ENCODE measurements around the gene DHX15. TPM values are rescaled to one million over a fixed set of nuclear protein-coding genes. Genes with fewer than 3 reads are reported as not detected.

DHX15 gene
- total and polyA plus RNA-seq, 2 of the 8 experiments (the other 6 are each of a cell fraction or from before 2014, with no cell fraction given), result 126 to 286 TPM

DNA sequence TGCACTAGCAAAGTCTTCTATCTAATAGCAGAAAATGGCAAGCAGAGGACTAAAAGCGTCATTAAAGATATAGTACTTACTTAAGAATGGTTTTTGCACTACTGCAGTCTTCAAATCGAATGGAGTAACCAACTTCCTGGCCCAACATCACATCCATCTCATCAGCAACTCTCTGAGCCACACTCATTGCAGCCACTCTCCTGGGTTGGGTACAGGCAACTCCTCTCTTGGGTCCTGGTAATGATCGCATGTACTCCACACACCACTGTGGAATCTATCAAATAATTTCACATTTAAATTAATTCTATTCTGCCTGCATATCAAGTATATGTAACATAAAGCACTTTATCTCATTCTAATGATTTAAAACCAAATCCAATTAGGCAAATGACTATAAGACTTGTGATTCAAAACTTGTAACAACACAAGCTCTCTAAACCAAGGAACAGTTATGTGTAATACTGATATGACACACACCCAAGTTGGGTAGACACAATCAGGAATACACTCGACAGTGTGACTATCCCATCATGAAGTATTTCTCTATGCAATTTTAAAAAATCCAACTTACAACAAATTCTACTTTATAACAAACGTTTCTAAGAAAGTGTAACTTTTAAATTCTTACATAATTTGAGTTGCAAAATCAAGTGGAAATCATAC lies 13.6 kb downstream of the DHX15 start:
- WGBS, 2 experiments (ENCODE audit: extremely low coverage in 1 of 2, insufficient coverage in 1 of 2, insufficient read length in 1 of 2, insufficient replicate concordance in 2 of 2, low coverage in 1 of 2, low lambda C conversion rate in 2 of 2, missing lambda C conversion rate in 1 of 2), result 83 to 100% methylated on average over 1 to 5 of the region's 5 CpGs
- TF ChIP-seq MAFK (IDR thresholded peaks at IDR 0.05; ENCODE audit: low read depth, low read length) (no peak), SP4 (IDR thresholded peaks at IDR 0.05; ENCODE audit: low read length) (no peak), BRCA1 (IDR thresholded peaks at IDR 0.05; ENCODE audit: low read depth, low read length) (no peak)
- Histone ChIP-seq H3K9ac (replicated peaks in 1 of 4; ENCODE audit: extremely low read depth in 1 of 4, low read depth in 3 of 4, low read length in 3 of 4) (no peak overlapping the region), H2BK12ac (ENCODE audit: low read depth, low read length) (no peak overlapping the region), H2BK15ac (ENCODE audit: low read length) (no peak overlapping the region), H3K27ac (ENCODE audit: low read depth, low read length) (no peak overlapping the region), H3K23ac (ENCODE audit: insufficient read length) (no peak overlapping the region), H3K4me1 (replicated peaks in 1 of 4; ENCODE audit: control insufficient read depth in 3 of 4, insufficient read depth in 4 of 4, low read length in 3 of 4) (peaks cover 0 to 7% (median under 1%) of the 10 kb centered on the region in 4 experiments; a peak in 2 of 7 replicates), H4K8ac (ENCODE audit: extremely low read depth, insufficient read depth, low read length) (no peak overlapping the region), H2AK5ac (ENCODE audit: low read depth, low read length) (no peak overlapping the region), H2BK5ac (ENCODE audit: low read depth, low read length) (no peak overlapping the region), H4K5ac (ENCODE audit: insufficient read length, low read depth, low read length) (no peak overlapping the region), H3K4ac (replicated peaks; ENCODE audit: insufficient read length, low read depth, low read length) (no peak overlapping the region), H3K27me3 (replicated peaks in 1 of 4; ENCODE audit: control insufficient read depth in 3 of 4, extremely low read depth in 1 of 4, insufficient read depth in 3 of 4, low read length in 3 of 4) (no peaks in the 10 kb centered on the region), H3K23me2 (ENCODE audit: low read depth, low read length) (no peaks in the 10 kb centered on the region), H3K56ac (replicated peaks; ENCODE audit: insufficient read length, low read depth, low read length) (no peak overlapping the region), H3K4me3 (ENCODE audit: extremely low read depth in 1 of 4, insufficient read depth in 2 of 4, low read depth in 3 of 4, low read length in 4 of 4) (no peak overlapping the region), H3K36me3 (ENCODE audit: control insufficient read depth in 2 of 4, insufficient read depth in 4 of 4, low read length in 3 of 4) (peaks cover 8 to 90% (median 30%) of the 10 kb centered on the region in 4 experiments), H3K18ac (ENCODE audit: extremely low read depth, low read length) (no peak overlapping the region), H4K20me1 (replicated peaks in 1 of 2; ENCODE audit: control insufficient read depth in 1 of 2, insufficient read depth in 2 of 2, low read length in 2 of 2) (peaks cover 25 to 28% of the 10 kb centered on the region in 2 experiments), H3K79me1 (ENCODE audit: low read depth, low read length) (no peaks in the 10 kb centered on the region; the same call in 1 of the 2 replicates), H4K91ac (replicated peaks; ENCODE audit: insufficient read length, low read length) (no peak overlapping the region), H2BK120ac (replicated peaks; ENCODE audit: low read depth, low read length) (no peak overlapping the region), H3K9me3 (ENCODE audit: insufficient read depth in 2 of 2, low read depth in 1 of 2, low read length in 1 of 2) (no peaks in the 10 kb centered on the region), H2AFZ (ENCODE audit: low read length) (no peak overlapping the region), H2BK20ac (ENCODE audit: low read length) (no peak overlapping the region), H3K79me2 (ENCODE audit: control insufficient read depth in 1 of 2, insufficient read depth in 2 of 2, low read length in 2 of 2) (peaks cover 72 to 99% of the 10 kb centered on the region in 2 experiments), H3K4me2 (ENCODE audit: insufficient read depth in 1 of 2, low read depth in 2 of 2, low read length in 2 of 2) (no peak overlapping the region), H3K14ac (ENCODE audit: insufficient read length) (no peak overlapping the region)
- ChIA-PET POLR2A (ENCODE audit: partially characterized antibody) (interaction anchor here (1.0 to 10.9 kb wide), 7 partner anchors 10 to 342 kb away, joined by 3 to 78 read pairs (median 5); partner anchors contain the start of genes CCDC149 and DHX15), CTCF (ENCODE audit: partially characterized antibody) (interaction anchor here (0.7 to 1.5 kb wide), 6 partner anchors 13 to 94 kb away, joined by 3 to 5 read pairs (median 3); no protein-coding TSS in a partner anchor)
- DNase-seq (ENCODE audit: low read depth in 1 of 2, low spot score in 2 of 2), result no peak
- no peak for FAIRE-seq
